DMS53 treated with DMSO at 0.1 percent for 48 hours (cell line): ENCODE results near the gene NEK10.

ENCODE experiments used
- DNase-seq: peaks from one replicate; lab custom pipeline; 2025; ENCODE audit not compliant: unreplicated experiment; lab: John Stamatoyannopoulos, UW

Gene NEK10

DNA sequence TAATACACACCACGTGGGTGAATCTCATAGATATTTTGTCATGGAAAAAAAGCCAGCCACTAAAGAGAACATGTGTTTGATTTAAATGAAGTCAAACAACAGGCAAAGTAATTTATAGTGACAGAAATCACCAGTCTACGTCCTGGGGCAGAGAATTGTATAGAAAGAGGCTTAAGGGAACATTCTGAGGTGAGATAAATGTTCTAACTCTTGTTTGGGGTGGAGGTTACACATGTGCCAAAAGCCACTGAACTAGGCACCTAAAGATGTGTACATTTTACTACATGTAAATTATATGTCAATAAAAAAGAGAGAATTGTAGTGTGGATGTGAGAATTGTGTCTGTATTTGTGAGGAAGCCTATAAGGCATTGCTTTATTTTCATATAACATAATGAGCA is 184.9 kb downstream of the NEK10 start:
- no peak for DNase-seq

DNA sequence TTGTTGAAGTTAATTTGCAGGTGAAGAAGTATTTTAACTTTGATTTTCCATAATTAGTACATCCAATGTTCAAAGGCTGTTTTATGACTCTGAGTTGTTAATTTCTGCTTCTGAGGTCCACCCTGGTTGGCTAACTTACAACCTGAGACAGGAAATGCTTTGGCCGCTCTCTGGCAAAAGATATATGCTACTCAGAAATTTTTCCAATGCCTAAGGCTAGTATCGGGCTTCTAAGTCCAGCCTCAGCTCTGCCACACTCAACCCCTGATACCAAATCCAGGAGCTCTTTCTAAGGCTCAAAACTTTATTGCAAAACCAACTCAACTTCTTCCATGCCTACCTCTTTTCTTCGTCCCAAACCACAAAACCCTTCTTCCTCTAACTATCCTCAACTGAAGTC is 192.9 kb downstream of the NEK10 start:
- DNase-seq, result no peak

DNA sequence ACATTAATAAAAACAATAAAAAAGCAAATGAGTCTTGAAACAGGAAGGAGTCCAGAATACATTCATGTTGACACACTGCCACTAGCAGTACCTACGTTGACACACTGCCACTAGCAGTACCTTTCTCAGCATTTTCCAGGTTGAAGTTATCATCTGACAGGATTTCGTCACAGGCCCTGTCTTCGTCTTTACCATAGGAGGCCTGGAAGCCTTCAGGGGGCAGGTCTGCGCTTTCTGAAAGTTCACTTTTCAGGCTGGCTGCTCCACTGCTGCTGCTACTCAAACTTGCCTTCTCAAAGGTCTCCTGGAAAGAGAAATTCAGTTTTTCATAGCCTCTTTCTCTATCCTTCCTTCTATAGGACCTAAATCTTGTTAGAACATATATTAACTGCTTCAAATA is 194.7 kb downstream of the NEK10 start:
- no peak for DNase-seq

GRCh38 chr3:27171113-27171512 is 198.1 kb downstream of the NEK10 start:
- no peak for DNase-seq

DNA sequence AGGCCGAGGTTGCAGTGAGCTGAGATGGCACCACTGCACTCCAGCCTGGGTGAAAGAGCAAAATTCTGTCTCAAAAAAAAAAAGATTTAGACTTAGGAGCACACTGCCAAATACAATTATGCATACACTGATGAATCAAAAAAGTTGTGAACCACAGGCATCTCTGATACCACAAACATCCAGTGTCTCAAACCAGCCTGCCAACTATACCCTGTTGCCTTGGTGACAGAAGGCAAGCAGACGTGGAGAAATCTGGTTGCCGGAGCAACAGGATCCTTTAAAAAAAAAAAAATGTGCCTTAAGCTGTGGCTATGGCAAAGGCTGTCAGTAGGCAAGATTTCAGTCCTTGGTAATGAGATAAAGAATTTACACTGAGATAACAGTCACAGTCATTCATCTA is 202.3 kb downstream of the NEK10 start:
- DNase-seq, result no peak

- DNase-seq, result no peak
Measured at GRCh38 chr3:27165321-27165721, 203.9 kb downstream of the NEK10 start.

- DNase-seq, result no peak
Measured at GRCh38 chr3:27160779-27161287, 208.3 kb downstream of the NEK10 start.

DNA sequence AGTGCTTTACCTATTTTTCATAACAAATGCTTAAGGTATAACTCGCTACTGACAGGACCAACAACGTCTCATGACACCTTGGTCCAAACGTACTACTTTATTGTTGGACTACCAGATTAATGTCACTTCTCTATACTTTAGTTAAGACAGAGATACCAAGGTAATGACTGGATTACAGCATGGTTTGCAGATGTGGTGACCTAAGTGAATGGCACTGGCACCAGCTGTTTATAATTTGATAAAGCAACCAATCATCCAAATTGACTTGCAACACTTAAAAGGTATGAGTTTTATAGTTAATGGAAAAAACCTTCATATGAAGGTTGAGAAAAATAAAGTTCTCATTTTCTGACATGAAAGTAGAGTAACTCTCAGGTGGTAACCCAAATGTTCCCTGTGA is 209.0 kb downstream of the NEK10 start:
- no peak for DNase-seq

DNA sequence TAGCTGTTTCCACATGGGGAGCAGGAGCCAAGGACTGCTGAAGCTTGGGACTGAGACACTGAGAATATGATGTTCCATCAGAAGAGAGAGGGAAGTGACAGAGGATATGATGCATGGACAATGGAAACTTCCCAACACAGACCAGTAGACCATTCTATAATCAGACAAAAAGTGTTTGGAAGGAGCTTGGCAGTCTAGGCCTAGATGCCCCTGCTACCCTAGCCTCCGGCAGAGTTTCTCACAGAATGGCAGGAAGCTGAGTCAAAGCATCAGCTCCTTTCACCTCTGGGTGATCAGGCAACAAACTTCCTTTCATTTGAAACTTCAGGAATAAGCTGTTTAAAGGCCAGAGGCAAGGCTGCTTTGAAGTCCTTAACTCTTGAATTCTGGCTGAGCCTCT is 222.0 kb downstream of the NEK10 start:
- DNase-seq, result no peak

DNA sequence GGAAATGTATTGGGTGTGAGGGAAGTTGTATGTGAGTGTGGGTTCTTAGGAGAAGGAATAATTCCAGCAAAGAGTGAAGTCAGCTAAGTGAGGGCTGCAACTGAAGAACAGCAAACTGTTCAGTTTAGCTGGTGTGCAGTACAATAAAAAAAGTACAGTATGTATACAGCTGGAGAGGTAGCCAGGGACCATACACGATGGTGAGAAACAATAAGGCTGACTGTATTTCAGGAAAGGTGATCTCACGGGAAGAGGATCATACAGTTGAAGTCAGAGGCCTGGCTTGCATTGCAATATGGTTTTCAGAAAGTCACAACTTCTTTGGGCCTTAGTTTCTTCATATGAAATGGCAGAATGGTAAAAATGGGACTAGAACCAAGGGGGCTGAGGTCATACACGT is 222.4 kb downstream of the NEK10 start:
- no peak for DNase-seq

DNA sequence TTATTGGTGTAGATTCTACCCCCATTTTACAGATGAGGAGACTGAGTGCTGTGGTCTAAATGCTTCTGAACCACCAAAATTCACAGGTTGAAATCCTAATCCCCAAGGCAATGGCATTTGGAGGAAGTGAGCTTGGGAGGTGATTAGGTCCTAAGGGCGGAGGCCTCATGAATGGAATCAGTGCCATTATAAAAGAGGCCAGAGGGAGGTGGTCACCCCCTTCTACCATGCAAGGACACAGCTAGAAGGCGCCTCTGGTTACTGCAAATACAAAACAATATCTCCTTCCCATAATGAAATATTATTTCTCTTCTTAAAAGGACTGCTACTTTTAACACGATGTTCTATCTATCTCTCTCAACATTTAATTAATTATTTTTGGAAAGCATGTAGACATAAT is 223.5 kb downstream of the NEK10 start:
- DNase-seq, result no peak

GRCh38 chr3:27141668-27142067 is 227.5 kb downstream of the NEK10 start:
- DNase-seq, result no peak

GRCh38 chr3:27138562-27138961 is 230.6 kb downstream of the NEK10 start:
- no peak for DNase-seq

GRCh38 chr3:27138005-27138404 is 231.2 kb downstream of the NEK10 start:
- DNase-seq, result no peak

DNA sequence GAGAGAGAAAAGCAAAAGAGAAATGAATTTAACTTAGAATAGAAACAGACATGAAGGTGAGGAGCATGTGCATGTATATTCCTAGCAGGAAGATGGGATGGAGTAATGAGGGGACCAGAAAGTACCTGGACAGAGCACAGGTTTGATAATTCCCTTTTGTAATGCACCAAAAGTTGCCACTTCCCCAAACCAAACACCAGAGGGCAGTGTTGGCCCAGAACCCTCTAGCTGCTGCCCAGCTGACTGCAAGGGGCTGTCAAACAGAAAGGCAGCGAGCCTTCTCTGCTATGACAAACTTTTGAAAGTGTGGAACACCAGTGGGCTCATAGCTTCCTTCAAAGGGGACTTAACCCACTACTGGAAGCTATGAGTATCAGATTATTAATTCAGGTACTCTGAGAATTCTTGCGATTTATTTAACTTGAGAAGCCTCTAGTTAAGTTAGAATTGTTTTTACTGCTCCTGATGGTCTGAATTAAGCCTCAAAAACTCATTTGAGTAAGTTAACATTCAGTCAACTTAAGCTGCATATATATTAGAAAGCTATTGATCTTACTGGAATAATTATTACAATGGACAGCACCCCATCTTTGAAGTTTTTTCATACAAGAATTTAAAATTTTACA is 234.9 kb downstream of the NEK10 start:
- peak; percentile 15 for DNase-seq

DNA sequence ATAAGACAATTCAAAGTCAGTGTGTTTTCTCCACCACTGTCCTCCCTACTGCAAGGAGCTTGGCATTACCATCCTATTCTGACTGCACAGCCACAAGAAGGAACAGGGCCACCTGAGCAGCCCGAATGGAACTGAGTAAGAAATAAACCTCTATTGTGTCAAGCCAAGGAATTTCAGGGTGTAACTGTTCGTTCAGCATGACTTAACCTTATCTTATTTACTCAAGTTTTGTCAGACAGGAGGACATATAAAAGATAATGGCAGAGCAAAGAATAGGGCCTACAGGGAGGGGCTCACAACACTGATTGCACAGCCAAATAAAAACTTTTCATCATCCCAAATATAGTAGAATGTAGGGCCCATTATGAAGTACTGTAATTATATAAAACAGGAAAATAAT is 236.1 kb downstream of the NEK10 start:
- no peak for DNase-seq

DNA sequence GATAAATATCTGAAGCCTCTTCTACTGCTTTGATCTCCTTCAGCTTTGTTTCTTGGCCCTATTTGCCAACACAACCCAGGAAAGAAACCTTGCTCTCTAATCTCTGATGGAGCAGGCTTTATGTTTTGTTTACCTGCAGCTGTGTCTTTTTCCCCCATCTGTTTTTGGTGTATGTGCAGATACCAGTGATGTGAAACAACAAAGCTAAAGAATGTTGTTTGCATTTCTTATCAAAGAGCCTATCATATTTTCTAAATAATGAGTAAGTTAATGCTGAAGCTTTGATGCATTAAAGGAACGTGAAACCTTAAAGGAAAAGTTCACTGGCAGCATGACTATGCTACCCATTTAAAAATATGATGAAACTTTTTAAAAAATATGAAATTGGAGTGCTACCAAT is 238.4 kb downstream of the NEK10 start:
- peak; percentile 7 for DNase-seq

GRCh38 chr3:27127879-27128278 is 241.3 kb downstream of the NEK10 start:
- DNase-seq, result no peak

- peak; percentile 20 for DNase-seq
Measured at GRCh38 chr3:27127195-27127594, 242.0 kb downstream of the NEK10 start.

DNA sequence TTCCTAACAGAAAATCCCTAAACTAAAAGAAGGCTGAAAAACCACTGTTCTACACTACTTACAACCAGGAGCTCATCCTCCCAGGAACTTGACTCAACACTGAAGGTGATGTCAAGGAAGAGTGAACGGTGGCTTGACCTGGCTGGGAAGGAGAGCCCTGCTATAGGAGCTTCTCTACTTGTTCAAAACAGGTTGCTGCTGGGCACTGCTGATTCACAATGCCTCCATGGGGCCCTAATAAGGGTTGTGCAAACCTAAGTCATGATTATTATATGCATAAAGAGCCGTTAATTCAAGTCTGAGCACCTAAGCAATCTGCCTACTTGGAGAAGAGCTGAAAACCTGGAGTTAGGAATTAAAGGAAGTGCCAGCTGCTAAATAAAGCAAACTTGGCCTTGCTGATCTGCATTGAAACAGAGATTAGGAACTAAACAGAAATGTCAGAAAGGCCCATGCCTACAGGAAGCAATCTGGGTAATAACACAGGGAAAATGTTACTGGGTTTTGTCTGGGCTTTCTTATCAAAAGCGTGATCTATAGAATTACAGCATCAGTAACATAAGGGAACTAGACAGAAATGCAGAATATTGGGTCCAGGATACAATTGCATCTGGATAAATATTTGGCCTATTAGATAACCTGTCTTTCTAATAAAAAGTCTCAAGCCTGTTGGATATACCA is 243.2 kb downstream of the NEK10 start:
- DNase-seq, result no peak

- no peak for DNase-seq
Measured at GRCh38 chr3:27119639-27120038, 249.5 kb downstream of the NEK10 start.

- no peak for DNase-seq
Measured at GRCh38 chr3:27115352-27115751, 253.8 kb downstream of the NEK10 start.

DNA sequence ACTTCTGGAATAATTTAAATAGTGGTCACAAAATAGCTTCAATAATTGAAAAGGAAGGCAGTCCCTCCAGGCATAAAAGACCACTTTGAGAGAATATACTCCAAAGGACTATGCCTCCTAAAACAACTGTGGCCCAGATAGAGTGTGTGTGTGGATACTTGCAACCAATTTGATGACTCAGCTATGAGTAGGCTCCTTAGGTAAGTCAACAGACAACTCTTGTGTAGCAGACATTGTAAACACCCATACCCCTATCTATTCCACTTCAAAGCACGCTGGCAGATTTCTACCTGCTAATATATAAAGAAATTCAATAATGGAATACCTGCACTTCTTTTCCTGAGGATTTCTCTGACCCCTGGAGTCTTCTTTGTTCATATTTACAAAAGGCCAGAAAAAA is 254.5 kb downstream of the NEK10 start:
- peak; percentile 63 for DNase-seq
